HG03025 (cell line): ENCODE results near the gene UXS1.

ENCODE experiments used
- ATAC-seq: cut with Tn5 transposase; IDR thresholded peaks from one replicate; pipeline ENCODE4 v1.9.1; 2021; ENCODE audit warnings: mild to moderate bottlenecking, moderate library complexity; ENCODE audit not compliant: unreplicated experiment, low FRiP score

Gene UXS1

GRCh38 chr2:106094131-106094841 lies 99.8 kb downstream of the UXS1 start:
- ATAC-seq: no peak

GRCh38 chr2:106090916-106091618 lies 103.0 kb downstream of the UXS1 start:
- no peak for ATAC-seq

DNA sequence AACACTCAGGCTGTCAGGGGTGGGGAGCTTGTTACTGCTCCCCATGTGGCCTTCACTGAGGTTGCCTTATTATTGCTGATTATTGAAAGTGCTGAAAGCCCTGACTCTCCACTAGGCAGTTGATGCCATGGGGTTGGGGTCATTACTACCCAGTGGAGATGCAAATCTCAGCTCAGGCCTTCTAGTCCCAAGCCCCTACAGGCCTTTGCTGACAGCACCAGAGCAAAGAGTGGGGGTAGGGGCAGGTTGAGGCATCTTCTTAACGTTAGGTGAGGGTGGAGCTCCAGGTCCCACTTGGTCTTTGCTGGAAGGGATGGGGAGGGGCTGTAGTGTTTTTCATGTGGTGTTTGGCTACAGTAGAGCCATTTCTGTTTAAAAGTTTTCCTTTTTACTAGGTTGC lies 104.5 kb downstream of the UXS1 start:
- no peak for ATAC-seq

- no peak for ATAC-seq
These were observed 108.7 kb downstream of the UXS1 start for GRCh38 chr2:106085181-106085940.

GRCh38 chr2:106080959-106081358 lies 113.1 kb downstream of the UXS1 start:
- ATAC-seq: no peak

DNA sequence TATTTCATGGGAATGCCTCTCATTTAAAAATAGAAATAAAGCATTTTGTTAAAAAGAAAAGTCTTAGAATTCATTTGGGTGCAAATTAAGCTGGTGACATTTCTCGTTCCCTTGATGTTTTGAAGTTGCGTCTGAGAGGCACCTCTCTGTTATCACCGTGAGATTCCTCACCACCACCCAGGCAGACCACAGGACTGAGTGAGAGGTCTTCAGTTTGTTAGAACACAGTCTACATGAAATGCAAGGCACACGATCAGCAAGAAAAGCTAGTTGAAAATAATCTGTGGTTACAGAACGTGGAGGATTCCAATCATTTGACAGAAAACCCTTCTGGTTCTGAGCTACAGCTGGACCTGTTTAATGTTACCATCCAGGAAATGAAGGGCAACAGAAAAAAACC lies 116.0 kb downstream of the UXS1 start:
- no peak for ATAC-seq

DNA sequence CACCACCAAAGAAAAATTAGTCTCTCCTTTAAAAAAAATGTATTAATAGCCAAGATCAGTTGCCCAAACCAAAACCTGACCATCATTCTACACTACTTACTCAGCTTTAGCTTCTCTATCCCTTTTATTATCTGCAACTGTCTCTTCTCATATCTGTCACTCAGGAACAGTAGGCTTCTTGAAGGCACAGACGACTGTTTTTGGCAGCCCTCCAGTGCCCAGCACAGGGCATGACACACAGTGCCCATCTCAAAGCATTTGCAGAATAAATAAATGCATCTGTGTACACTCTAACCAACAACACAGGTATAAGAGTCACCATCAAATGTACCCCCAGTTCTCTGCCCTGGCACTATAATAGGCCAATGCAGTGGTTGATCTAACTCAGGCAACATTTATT lies 117.2 kb downstream of the UXS1 start:
- no peak for ATAC-seq

DNA sequence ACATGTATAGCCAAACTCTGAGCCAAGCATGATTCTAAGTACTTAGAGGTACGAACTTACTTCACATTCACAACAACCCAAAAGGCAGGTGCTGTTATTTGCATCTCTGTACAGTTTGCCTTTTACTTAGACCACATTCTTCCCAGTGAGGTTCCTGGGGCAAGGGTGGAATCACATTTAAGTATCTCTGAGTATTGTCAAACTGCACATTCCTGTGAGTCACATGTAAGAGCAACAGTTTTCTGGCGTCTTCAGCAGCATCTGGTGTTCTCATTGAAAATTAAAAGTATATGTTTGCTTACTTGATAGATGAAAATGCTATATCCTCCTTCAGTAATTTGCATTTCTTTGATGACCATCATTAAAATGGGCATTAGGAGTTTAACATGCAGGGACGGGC lies 119.1 kb downstream of the UXS1 start:
- ATAC-seq: no peak

DNA sequence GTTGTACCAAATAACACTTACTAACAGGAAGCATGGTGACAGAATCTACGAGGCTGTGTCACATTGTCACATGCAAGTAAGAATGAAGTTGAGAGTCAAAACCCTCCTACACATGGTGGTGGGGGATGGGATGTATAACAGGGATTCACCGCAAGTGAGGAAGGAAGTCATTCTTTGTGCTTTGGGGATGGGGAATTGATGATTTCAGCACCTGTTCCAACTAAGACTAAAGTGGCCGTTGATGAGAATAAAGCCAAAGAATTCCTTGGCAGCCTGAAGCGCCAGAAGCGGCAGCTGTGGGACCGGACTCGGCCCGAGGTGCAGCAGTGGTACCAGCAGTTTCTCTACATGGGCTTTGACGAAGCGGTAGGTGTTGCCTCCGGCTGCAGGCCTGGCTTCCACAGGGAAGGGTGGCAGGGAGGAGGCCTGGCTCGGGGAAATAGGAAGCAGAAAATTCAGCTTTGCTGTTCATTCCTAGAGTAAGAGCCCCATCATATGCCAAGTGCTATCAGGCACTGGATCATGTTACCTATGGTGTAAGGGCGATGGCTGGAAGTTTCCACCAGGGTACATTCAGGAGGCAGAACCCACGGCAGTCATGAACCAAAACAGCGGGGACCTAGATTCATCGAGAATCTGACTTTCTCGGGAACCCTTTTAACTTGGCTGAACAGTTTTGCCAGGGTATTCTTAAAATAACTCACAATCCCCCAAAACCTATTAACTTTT lies 120.3 kb downstream of the UXS1 start:
- no peak for ATAC-seq

GRCh38 chr2:106070181-106070580 lies 123.9 kb downstream of the UXS1 start:
- no peak for ATAC-seq

DNA sequence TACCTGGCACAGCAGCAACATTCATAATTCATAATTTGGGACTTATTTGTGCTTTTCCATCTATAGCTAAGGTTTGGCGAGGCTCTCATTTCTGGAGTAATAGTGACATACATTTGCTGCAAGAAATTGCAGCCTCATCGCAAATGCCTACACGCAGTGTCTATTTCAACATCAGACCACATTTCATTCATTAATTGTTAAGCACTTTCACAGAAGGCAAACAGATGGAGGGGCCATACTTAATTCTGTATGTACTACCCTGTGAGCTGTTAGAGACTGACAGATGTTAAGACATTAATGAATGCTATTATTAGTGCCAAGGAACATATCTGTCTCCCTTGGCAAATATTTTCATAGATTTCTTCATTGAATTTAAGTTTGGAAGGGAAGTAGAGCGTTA lies 125.7 kb downstream of the UXS1 start:
- no peak for ATAC-seq

- no peak for ATAC-seq
These were observed 127.9 kb downstream of the UXS1 start for GRCh38 chr2:106065983-106066820.

GRCh38 chr2:106065268-106065982 lies 128.7 kb downstream of the UXS1 start:
- ATAC-seq: no peak

DNA sequence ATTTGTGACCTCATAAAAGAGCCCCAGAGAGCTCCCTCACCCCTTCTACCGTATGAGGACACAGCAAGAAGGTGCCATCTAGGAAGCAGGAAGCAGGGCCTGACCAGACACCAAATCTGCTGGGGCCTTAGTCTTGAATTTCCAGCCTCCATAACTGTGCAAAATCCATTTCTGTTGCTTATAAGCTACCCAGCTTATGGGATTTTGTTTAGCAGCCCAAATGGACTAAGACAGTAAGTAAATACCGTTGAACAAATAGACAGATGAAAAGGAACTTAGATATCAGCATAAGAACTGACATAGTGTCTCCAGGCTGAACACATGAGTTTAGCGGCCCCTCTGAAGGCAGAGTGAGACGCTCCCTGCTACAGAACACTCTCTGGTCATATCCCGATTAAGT lies 130.9 kb downstream of the UXS1 start:
- no peak for ATAC-seq

DNA sequence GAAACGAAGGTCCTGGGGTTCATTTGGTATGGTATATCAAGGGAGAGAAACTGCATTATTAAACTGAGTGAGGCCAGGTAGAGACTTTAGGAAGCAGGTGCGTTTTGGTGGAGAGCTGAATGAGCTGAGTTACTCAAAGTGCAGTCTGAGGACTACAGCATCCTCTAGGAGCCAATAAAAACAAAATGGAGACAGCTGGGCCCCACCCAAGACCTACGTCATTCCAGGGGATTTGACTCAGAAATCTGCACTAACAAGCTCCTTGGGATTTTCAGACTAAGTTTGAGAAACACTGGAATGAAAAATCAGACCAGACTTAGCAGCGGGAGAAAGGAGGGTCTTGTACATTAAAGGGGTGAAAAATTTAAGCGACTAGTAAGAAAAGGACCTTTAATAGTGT lies 131.5 kb downstream of the UXS1 start:
- no peak for ATAC-seq

DNA sequence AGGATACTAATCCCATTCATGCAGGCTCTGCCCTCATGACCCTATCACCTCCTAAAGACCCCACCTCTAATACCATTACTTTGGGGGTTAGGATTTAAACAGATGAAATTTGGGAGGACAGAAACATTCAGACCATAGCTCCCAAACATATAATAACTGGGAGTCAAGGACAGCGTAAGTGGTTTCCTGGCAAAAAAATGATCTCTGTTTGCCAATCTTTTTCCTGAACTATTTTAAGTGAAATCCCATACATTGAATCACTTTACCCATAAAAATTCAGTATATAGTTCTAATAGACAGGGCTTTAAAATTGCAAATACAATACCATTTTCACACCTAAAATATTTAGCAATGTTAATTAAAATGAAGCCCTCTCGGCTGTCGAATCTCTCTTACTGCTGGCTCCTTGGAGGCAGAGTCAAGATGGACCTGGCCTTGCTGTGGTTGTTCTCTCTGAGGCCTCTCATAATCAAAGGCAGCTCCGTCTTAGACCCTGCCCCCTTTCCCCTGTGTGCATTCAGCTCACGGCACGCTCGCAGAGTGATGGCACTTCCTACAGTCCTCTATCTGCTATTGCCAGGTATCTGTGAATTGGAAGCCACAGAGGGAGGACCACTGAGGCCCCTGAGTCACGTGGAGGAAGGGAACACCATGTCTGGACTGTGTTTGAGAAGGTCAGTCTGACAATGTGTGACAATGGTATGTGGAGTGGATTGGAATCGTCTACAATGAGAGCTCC lies 132.3 kb downstream of the UXS1 start:
- ATAC-seq: no peak

- no peak for ATAC-seq
These were observed 134.6 kb downstream of the UXS1 start for GRCh38 chr2:106059416-106060065.

GRCh38 chr2:106058469-106059137 lies 135.5 kb downstream of the UXS1 start:
- no peak for ATAC-seq
